Calu3 (cell line): ENCODE results near the gene ERGIC2. TPM values are rescaled to one million over a fixed set of nuclear protein-coding genes. Genes with fewer than 3 reads are reported as not detected.

Source experiments
- BruUV-seq: library from RNA; stranded (reverse); fragments of 400-500 nt; replicated peaks from 2 replicates; lab custom pipeline; 2021; lab: Mats Ljungman, UMichigan
- CTCF ChIA-PET: fragments of 300-600 bp; sonication (Branson Sonifier 250); formaldehyde crosslinking; loops from one replicate; lab custom pipeline; 2022; ENCODE audit warnings: antibody characterized with exemption; lab: Charles Lee
- DNase-seq: peaks from one replicate; pipeline ENCODE4 v3.0.0; 2022
- H3K27ac Mint-ChIP-seq: one replicate; pipeline ENCODE4 v1.8.0; 2022; ENCODE audit warnings: mixed read lengths; ENCODE audit not compliant: unreplicated experiment
- H3K27me3 Mint-ChIP-seq: one replicate; pipeline ENCODE4 v1.8.0; 2022; ENCODE audit warnings: mixed read lengths; ENCODE audit not compliant: unreplicated experiment
- H3K36me3 Mint-ChIP-seq: one replicate; pipeline ENCODE4 v1.8.0; 2022; ENCODE audit warnings: mild to moderate bottlenecking, moderate library complexity, mixed read lengths; ENCODE audit not compliant: insufficient read depth, unreplicated experiment
- H3K4me1 Mint-ChIP-seq: one replicate; pipeline ENCODE4 v1.8.0; 2022; ENCODE audit warnings: mild to moderate bottlenecking, low read depth, mixed read lengths; ENCODE audit not compliant: unreplicated experiment
- H3K4me3 Mint-ChIP-seq: one replicate; pipeline ENCODE4 v1.8.0; 2022; ENCODE audit warnings: mild to moderate bottlenecking, low read depth, moderate library complexity, mixed read lengths; ENCODE audit not compliant: unreplicated experiment
- H3K9me3 Mint-ChIP-seq: one replicate; pipeline ENCODE4 v1.8.0; 2022; ENCODE audit warnings: low read depth, mixed read lengths; ENCODE audit not compliant: unreplicated experiment
- intact Hi-C: fragments of 100-400 bp; cut with micrococcal nuclease; formaldehyde crosslinking; loops from one replicate; pipeline ENCODE4 v1.10.0; 2022; ENCODE audit not compliant: unreplicated experiment
- total RNA-seq: library from RNA; stranded (reverse); gene quantifications from 2 replicates; pipeline ENCODE4 v1.2.3, GENCODE V29; 2022
- TF ChIP-seq, protein P1 (sequence below): fragments of 200-600 bp; IDR thresholded peaks from one replicate; pipeline ENCODE4 v1.8.0; 2022; ENCODE audit warnings: antibody characterized with exemption; ENCODE audit not compliant: unreplicated experiment

The ERGIC2 gene
- total RNA-seq, 1 experiment from 2014 or later = 112 TPM

DNA sequence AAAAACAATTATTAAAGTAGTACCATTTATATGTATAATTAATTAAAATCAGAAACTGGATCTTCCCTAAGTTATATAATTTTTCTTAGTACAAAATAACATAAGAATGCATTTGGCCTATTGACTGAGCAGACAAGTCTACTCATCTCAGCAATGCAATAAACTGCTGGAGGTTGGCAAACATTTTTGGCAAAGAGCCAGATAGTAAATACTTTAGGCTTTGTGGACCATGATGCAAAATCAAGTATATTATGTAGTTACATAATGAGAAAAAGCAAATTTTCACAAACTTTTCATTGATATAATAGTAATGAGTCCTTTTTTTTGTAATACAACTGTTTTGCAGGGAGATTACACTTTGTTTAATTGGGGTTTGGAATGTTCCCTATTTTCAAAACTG is 30.9 kb downstream of the ERGIC2 start:
- Mint-ChIP-seq H3K36me3 (no peaks in the 10 kb centered on the region), H3K27ac (no peak overlapping the region), H3K9me3 (no peaks in the 10 kb centered on the region), H3K4me1 (no peaks in the 10 kb centered on the region), H3K27me3 (no peaks in the 10 kb centered on the region), H3K4me3 (no peak overlapping the region)
- no TSS peak for BruUV-seq
- intact Hi-C loops = loop anchor here (10.0 kb wide), 1 partner anchor 65 kb away; no protein-coding TSS in a partner anchor
- DNase-seq = no peak
- CTCF ChIA-PET = no interaction called here
- TF ChIP-seq, protein P1, sequence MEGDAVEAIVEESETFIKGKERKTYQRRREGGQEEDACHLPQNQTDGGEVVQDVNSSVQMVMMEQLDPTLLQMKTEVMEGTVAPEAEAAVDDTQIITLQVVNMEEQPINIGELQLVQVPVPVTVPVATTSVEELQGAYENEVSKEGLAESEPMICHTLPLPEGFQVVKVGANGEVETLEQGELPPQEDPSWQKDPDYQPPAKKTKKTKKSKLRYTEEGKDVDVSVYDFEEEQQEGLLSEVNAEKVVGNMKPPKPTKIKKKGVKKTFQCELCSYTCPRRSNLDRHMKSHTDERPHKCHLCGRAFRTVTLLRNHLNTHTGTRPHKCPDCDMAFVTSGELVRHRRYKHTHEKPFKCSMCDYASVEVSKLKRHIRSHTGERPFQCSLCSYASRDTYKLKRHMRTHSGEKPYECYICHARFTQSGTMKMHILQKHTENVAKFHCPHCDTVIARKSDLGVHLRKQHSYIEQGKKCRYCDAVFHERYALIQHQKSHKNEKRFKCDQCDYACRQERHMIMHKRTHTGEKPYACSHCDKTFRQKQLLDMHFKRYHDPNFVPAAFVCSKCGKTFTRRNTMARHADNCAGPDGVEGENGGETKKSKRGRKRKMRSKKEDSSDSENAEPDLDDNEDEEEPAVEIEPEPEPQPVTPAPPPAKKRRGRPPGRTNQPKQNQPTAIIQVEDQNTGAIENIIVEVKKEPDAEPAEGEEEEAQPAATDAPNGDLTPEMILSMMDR = no peak

DNA sequence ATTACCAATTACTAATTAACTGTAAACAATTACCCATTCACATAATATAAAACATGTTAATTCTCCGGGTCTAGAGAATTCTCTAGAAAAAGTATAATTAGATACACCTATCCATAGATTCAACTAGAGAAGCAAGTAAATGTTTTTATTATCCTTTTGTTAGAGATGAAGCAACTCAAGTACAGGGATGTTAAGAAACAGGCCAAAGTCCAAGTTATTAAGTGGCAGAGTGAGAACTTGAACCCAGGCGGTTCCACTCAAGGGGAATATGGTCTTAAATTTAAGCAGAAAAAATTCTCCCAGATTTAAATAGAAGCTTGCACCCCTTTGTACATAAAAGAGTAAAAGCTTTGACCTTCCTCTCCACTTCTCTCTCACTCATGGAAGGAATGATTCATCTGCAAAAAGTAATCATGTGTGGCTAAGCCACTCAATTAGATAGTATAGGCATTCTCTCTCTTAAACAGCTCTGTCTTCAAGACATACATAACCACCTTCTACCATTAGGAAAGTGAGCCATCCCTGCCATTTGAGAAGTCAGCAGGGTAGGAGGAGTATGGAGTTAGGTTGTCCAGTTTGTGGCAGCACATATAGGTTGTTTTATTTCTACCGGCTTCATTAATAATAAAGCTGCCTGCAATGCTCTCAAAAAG is 34.1 kb downstream of the ERGIC2 start:
- no peak overlapping the region for H3K27ac Mint-ChIP-seq
- DNase-seq = no peak
- CTCF ChIA-PET = no interaction called here
- no peaks in the 10 kb centered on the region for H3K9me3 Mint-ChIP-seq
- TF ChIP-seq, protein P1 = no peak
- H3K36me3 Mint-ChIP-seq = peaks cover 9% of the 10 kb centered on the region
- no peak overlapping the region for H3K4me3 Mint-ChIP-seq
- intact Hi-C loops = no loop called here
- BruUV-seq = no TSS peak
- no peaks in the 10 kb centered on the region for H3K27me3 Mint-ChIP-seq
- no peaks in the 10 kb centered on the region for H3K4me1 Mint-ChIP-seq

DNA sequence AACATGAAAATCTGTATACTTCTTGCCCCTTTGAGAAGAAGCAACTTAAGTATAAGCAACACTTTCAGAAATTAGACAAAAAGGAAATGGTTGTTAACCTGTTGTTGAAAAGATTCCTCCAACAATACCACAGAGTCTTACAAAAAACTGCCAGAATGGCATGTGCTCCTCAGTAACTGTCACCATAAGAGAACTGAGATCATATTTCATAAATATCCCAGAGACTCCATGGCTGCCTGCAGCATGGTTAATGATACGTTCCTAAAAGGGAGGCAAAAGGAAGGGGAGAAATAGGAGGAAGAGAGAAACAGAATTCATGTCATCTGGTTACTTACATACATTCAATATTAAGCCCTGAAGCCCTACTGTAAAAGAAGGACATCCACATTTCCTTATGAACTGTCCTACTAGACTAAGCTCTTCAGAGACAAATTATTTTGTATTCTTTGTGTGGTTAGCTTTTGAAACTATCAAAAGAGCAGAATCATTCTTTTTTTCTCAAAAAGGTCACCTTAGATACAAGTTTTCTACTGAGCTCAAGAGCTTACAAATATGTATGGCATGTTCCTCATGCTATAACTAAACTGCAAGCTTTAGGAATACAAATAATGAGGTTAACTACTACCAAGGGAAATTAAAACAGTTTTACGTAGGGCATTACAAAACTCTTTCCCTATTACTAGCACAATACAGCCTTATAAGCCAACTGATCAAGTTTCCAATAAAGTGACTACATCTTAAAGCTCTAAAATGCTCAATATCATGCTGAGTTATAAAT is 37.8 kb downstream of the ERGIC2 start:
- H3K27me3 Mint-ChIP-seq = no peaks in the 10 kb centered on the region
- TF ChIP-seq, protein P1 = no peak
- no peaks in the 10 kb centered on the region for H3K4me1 Mint-ChIP-seq
- no peaks in the 10 kb centered on the region for H3K9me3 Mint-ChIP-seq
- CTCF ChIA-PET = interaction anchor here (0.5 kb wide), 1 partner anchor 341 kb away, joined by 3 read pairs; no protein-coding TSS in a partner anchor
- no peak overlapping the region for H3K4me3 Mint-ChIP-seq
- intact Hi-C loops = no loop called here
- BruUV-seq = no TSS peak
- peaks cover 20% of the 10 kb centered on the region for H3K36me3 Mint-ChIP-seq
- DNase-seq = no peak
- no peak overlapping the region for H3K27ac Mint-ChIP-seq

DNA sequence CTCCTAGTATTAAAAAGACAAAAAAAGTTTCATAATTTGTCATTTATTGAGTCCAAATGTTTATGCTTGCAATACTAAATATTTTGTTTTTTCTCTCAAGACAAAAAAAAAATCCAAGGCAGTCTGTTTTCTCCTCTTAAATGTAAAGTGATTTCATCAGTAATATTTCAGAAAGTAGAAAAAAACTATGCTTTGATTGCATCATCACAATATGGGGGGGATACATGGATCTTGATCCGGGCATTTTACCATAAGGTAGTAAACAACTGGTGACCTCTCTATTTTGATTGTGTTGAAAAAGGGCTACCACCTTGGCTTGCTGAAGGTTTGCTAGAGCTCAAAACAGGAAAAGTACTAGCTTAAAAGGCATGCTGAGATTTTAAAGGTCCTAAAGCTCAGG is 43.6 kb downstream of the ERGIC2 start:
- CTCF ChIA-PET = no interaction called here
- TF ChIP-seq, protein P1 = no peak
- H3K9me3 Mint-ChIP-seq = no peaks in the 10 kb centered on the region
- no peak for DNase-seq
- H3K27me3 Mint-ChIP-seq = no peaks in the 10 kb centered on the region
- no peak overlapping the region for H3K4me3 Mint-ChIP-seq
- H3K36me3 Mint-ChIP-seq = peaks cover 23% of the 10 kb centered on the region
- intact Hi-C loops = no loop called here
- H3K27ac Mint-ChIP-seq = no peak overlapping the region
- no peaks in the 10 kb centered on the region for H3K4me1 Mint-ChIP-seq
- BruUV-seq = no TSS peak
